BJ (cell line): Measurements from ENCODE around the gene MYO18A. TPM values are rescaled to one million over a fixed set of nuclear protein-coding genes. Genes with fewer than 3 reads are reported as not detected.

ENCODE experiments used
- CTCF ChIA-PET: fragments of 350-600 bp; formaldehyde crosslinking; extraction: SDS; loops from one replicate; lab custom pipeline; 2021; ENCODE audit warnings: antibody characterized with exemption, inconsistent platforms; lab: Yijun Ruan, JAX
- POLR2A ChIA-PET: fragments of 300-600 bp; sonication (Branson Sonifier 250); formaldehyde crosslinking; extraction: SDS; loops from one replicate; lab custom pipeline; 2021; ENCODE audit warnings: antibody characterized with exemption; lab: Charles Lee
- DNase-seq: peaks from one replicate; pipeline ENCODE4 v3.0.0-alpha.2; 2011; ENCODE audit warnings: low read depth
- H3K27me3 ChIP-seq: 2 replicates; pipeline ENCODE4 v1.6.0; 2011; ENCODE audit warnings: low read length; ENCODE audit not compliant: control insufficient read depth, insufficient read depth
- H3K36me3 ChIP-seq: 2 replicates; pipeline ENCODE4 v1.5.1; 2011; ENCODE audit warnings: low read length; ENCODE audit not compliant: control insufficient read depth, insufficient read depth
- H3K4me3 ChIP-seq: 2 replicates; pipeline ENCODE4 v1.5.1; 2011; ENCODE audit warnings: low read depth, mild to moderate bottlenecking, control low read depth, low read length
- polyA plus RNA-seq: library from polyadenylated mRNA; depleted of rRNA; stranded (reverse); fragments of >200 nt; gene quantifications from 2 replicates; pipeline ENCODE4 v1.2.3, GENCODE V29; 2011
- TF ChIP-seq, protein P1 (sequence below): IDR thresholded peaks from 2 replicates; pipeline ENCODE4 v1.5.1; 2011; ENCODE audit warnings: low read depth, mild to moderate bottlenecking, control low read depth, inconsistent platforms, low read length, moderate library complexity; ENCODE audit not compliant: insufficient read depth

MYO18A gene
- polyA plus RNA-seq, 1 experiment, result 12.0 TPM

DNA sequence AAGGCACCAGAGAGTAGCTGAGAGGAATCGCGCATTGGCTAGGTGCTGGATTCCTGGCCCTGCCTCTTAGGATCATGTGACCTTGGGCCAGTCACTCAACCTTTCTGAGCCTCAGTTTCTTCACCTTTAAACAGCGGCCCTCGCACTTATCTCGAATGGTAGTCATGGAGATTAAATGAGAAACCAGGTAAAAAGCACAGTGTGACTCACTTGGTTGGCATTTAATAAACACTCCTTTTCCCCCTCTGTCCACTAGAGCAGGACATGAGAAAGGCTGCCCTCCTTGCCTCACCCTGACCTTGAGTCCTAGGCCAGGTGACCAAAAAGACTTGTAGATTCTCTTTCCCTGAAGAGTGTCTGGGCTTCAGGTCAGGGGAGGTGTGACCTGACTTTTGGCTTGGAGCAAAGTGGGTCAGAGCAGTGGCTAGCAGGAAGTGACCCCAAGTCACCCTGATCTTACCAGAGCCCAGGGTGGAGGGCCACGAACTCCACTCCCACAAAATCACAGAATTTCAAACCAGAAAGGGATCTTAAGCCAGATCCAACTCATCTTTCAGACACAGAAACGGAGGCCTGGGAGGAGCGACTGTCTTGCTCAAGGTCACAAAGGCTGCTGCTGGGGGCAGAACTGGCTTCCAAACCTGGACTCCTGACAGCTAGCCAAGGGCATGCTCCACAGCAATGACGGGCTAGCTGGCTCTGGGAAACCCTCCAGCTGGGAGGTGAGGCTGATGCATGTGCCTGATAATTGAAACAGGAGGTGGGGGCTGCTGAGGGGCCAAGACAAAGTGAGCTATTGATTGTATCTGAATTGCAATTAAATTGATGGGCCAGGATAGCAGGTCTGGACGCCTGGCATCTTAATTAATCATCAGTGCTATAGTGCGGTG is 72.0 kb downstream of the MYO18A start:
- TF ChIP-seq, protein P1, sequence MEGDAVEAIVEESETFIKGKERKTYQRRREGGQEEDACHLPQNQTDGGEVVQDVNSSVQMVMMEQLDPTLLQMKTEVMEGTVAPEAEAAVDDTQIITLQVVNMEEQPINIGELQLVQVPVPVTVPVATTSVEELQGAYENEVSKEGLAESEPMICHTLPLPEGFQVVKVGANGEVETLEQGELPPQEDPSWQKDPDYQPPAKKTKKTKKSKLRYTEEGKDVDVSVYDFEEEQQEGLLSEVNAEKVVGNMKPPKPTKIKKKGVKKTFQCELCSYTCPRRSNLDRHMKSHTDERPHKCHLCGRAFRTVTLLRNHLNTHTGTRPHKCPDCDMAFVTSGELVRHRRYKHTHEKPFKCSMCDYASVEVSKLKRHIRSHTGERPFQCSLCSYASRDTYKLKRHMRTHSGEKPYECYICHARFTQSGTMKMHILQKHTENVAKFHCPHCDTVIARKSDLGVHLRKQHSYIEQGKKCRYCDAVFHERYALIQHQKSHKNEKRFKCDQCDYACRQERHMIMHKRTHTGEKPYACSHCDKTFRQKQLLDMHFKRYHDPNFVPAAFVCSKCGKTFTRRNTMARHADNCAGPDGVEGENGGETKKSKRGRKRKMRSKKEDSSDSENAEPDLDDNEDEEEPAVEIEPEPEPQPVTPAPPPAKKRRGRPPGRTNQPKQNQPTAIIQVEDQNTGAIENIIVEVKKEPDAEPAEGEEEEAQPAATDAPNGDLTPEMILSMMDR, result no peak
- no peak overlapping the region for H3K4me3 ChIP-seq
- ChIA-PET CTCF (interaction anchor here (0.9 to 13.9 kb wide), 7 partner anchors 8 to 154 kb away, joined by 3 to 432 read pairs (median 3); no protein-coding TSS in a partner anchor), POLR2A (interaction anchor here (0.6 kb wide), 1 partner anchor 30 kb away, joined by 3 read pairs; no protein-coding TSS in a partner anchor)
- no peak for DNase-seq
- peaks cover 46% of the 10 kb centered on the region for H3K36me3 ChIP-seq
- H3K27me3 ChIP-seq, result no peaks in the 10 kb centered on the region

DNA sequence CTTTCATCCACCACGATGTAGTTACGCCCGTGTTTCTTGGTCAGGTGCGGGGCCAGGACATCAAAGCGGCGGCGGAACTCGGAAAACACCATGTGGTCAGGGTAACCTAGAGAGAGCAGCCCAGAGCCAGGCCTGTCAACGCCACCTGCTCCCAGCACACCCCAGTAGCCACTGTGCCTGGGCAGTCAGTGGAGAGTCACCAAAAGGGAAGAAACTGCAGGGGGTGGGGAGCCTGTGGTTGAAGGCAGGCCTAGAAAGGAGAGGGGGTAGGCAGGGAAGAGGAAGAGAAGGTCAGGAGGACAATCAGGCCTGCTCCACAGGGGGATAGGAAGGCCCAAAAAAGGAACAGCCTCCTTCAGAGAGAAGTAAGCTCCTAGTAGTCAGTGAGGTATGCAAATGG is 73.1 kb downstream of the MYO18A start:
- DNase-seq, result no peak
- ChIA-PET POLR2A (no interaction called here), CTCF (interaction anchor here (0.6 to 1.2 kb wide), 4 partner anchors 9 to 154 kb away, joined by 3 to 9 read pairs (median 3); no protein-coding TSS in a partner anchor)
- Histone ChIP-seq H3K36me3 (peaks cover 43% of the 10 kb centered on the region), H3K27me3 (no peaks in the 10 kb centered on the region), H3K4me3 (no peak overlapping the region)
- TF ChIP-seq, protein P1, result no peak

DNA sequence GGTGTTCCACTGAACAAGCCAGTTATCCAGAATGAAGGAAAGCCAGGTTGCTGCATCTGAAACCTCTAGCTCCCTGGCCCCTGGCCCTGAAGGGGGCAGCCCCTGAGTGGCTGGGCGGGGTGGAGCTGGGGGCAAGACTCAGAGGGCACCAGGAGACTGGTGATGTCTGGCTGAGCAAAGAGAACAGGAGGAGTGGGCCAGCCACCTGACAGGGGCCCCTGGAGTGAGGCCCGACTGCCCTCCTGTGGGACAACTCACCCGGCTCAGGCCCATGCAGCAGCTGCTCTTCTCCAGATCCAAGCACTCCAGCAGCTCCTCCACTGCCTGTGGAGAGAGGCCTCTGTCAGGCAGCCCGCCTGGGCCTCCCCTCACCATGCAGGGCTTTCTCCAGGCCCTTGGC is 76.9 kb downstream of the MYO18A start:
- H3K36me3 ChIP-seq, result peaks cover 32% of the 10 kb centered on the region
- DNase-seq, result no peak
- H3K27me3 ChIP-seq, result no peaks in the 10 kb centered on the region
- TF ChIP-seq, protein P1, result no peak
- POLR2A ChIA-PET, result no interaction called here
- CTCF ChIA-PET, result interaction anchor here (1.1 to 4.0 kb wide), 4 partner anchors 9 to 150 kb away, joined by 4 to 30 read pairs (median 16); no protein-coding TSS in a partner anchor
- H3K4me3 ChIP-seq, result no peak overlapping the region

DNA sequence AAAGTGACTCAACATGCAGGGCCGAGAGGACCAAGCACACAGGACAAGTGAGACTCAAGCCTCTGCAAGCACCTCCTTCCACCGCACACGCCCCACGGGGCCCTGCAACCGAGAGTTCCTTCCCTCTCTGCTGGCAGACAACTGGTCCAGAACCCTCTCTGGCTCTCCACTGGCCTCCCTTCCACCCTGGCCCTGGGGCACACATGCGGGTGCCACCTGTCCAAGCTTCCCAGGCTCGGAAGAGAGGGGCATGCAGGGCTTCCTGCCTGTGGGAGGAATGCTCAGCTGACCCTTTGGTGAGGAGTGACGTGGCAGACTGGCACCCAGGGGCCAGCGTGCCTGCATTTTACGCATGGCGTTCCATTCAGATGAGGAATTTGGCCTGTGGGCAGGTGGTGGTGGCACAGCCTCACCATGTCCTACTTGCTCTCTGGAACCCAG is 77.4 kb downstream of the MYO18A start:
- TF ChIP-seq, protein P1, result no peak
- no peak overlapping the region for H3K4me3 ChIP-seq
- H3K36me3 ChIP-seq, result peaks cover 38% of the 10 kb centered on the region
- no peak for DNase-seq
- CTCF ChIA-PET, result interaction anchor here (1.1 to 4.0 kb wide), 5 partner anchors 10 to 149 kb away, joined by 4 to 30 read pairs (median 5); no protein-coding TSS in a partner anchor
- POLR2A ChIA-PET, result interaction anchor here (0.6 kb wide), 1 partner anchor 12 kb away, joined by 3 read pairs; no protein-coding TSS in a partner anchor
- H3K27me3 ChIP-seq, result no peaks in the 10 kb centered on the region

DNA sequence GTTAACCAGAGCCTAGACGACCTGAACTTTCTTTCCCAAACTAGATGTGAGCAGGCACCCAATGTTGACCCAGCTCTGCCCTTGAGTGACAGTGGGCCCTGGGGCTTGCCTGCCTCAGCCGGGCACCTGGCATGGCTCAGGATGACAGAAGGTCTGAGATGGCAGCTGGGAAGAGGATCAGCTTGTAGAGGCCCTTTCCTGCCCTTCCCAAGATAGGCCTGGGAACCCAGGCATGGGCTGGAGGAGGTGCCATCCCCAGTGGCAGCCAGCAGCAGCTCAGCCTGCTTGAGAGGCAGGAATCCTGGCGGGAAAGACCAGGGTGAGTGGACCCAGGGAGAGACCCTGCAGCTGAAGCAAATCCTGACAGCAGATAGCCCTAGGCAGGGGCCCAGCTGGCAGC is 78.2 kb downstream of the MYO18A start:
- Histone ChIP-seq H3K27me3 (no peaks in the 10 kb centered on the region), H3K36me3 (peaks cover 42% of the 10 kb centered on the region), H3K4me3 (no peak overlapping the region)
- ChIA-PET CTCF (interaction anchor here (0.9 to 4.0 kb wide), 7 partner anchors 10 to 136 kb away, joined by 3 to 30 read pairs (median 4); no protein-coding TSS in a partner anchor), POLR2A (interaction anchor here (0.6 kb wide), 1 partner anchor 11 kb away, joined by 3 read pairs; no protein-coding TSS in a partner anchor)
- TF ChIP-seq, protein P1, result no peak
- no peak for DNase-seq
